Measurements from ENCODE around the gene GDAP1L1. TPM values are rescaled to one million over a fixed set of nuclear protein-coding genes. Genes with fewer than 3 reads are reported as not detected.
A peak's percentile ranks its signal among the peaks of the same experiment; 100 is the strongest.

Gene GDAP1L1
- total RNA-seq, 1 experiment from 2014 or later, result 4.2 TPM

- no TSS peak for BruUV-seq (replicated peaks)
- intact Hi-C loops (cut with micrococcal nuclease; ENCODE audit: unreplicated experiment), result loop anchor here (1.0 kb wide), 1 partner anchor 8 kb away; no protein-coding TSS in a partner anchor
- Mint-ChIP-seq H3K9me3 (ENCODE audit: unreplicated experiment) (peaks cover 16% of the 10 kb centered on the region), H3K27me3 (ENCODE audit: insufficient read depth, unreplicated experiment) (no peaks in the 10 kb centered on the region), H3K36me3 (ENCODE audit: insufficient read depth, unreplicated experiment) (peaks cover 12% of the 10 kb centered on the region), H3K4me3 (ENCODE audit: unreplicated experiment) (peak overlapping the region; percentile 59), H3K4me1 (ENCODE audit: low read depth, unreplicated experiment) (peaks cover 31% of the 10 kb centered on the region), H3K27ac (ENCODE audit: unreplicated experiment) (peak overlapping the region; percentile 95)
- Histone ChIP-seq H3K4me1 (peaks cover 23% of the 10 kb centered on the region), H3K4me3 (ENCODE audit: low read depth, low read length) (no peak overlapping the region), H3K36me3 (ENCODE audit: control insufficient read depth, insufficient read depth, low read length) (no peaks in the 10 kb centered on the region; the same call in 1 of the 2 replicates), H3K27me3 (replicated peaks; ENCODE audit: control insufficient read depth, insufficient read depth, low read length) (no peaks in the 10 kb centered on the region), H3K9me3 (no peaks in the 10 kb centered on the region)
- peak; percentile 84 to 87 for DNase-seq
- ChIA-PET CTCF (interaction anchor here (0.7 to 1.4 kb wide), 9 partner anchors 10 to 169 kb away, joined by 3 to 45 read pairs (median 5); partner anchors contain the start of gene FITM2), POLR2A (interaction anchor here (0.6 to 1.4 kb wide), 5 partner anchors 9 to 108 kb away, joined by 3 to 6 read pairs (median 5); partner anchors contain the start of gene FITM2)
- no peak for TF ChIP-seq CTCF (IDR thresholded peaks at IDR 0.05; ENCODE audit: insufficient read depth in 1 of 2, low read depth in 1 of 2, low read length in 1 of 2, severe bottlenecking in 1 of 2, unreplicated experiment in 1 of 2)
Measured at GRCh38 chr20:44302026-44302669, 55.0 kb downstream of the GDAP1L1 start.

- BruUV-seq (replicated peaks), result no TSS peak
- H3K9me3 ChIP-seq, result no peaks in the 10 kb centered on the region
- peak overlapping the region; percentile 95 for H3K27ac Mint-ChIP-seq (ENCODE audit: unreplicated experiment)
- H3K36me3 ChIP-seq (ENCODE audit: control insufficient read depth, insufficient read depth, low read length), result no peaks in the 10 kb centered on the region; the same call in 1 of the 2 replicates
- TF ChIP-seq CTCF (IDR thresholded peaks at IDR 0.05; ENCODE audit: insufficient read depth in 1 of 2, low read depth in 1 of 2, low read length in 1 of 2, severe bottlenecking in 1 of 2, unreplicated experiment in 1 of 2), result no peak
- no peak for DNase-seq
- CTCF ChIA-PET, result interaction anchor here (0.7 to 1.4 kb wide), 7 partner anchors 9 to 169 kb away, joined by 3 to 45 read pairs (median 5); partner anchors contain the start of gene FITM2
- no peak overlapping the region for H3K4me3 ChIP-seq (ENCODE audit: low read depth, low read length)
- intact Hi-C loops (cut with micrococcal nuclease; ENCODE audit: unreplicated experiment), result loop anchor here (1.0 kb wide), 1 partner anchor 8 kb away; no protein-coding TSS in a partner anchor
- peaks cover 12% of the 10 kb centered on the region for H3K36me3 Mint-ChIP-seq (ENCODE audit: insufficient read depth, unreplicated experiment)
- H3K27me3 ChIP-seq (replicated peaks; ENCODE audit: control insufficient read depth, insufficient read depth, low read length), result no peaks in the 10 kb centered on the region
- H3K9me3 Mint-ChIP-seq (ENCODE audit: unreplicated experiment), result peaks cover 16% of the 10 kb centered on the region
- POLR2A ChIA-PET, result interaction anchor here (1.1 to 1.4 kb wide), 3 partner anchors 8 to 84 kb away, joined by 3 to 6 read pairs (median 6); partner anchors contain the start of gene FITM2
- peaks cover 23% of the 10 kb centered on the region for H3K4me1 ChIP-seq
- H3K4me1 Mint-ChIP-seq (ENCODE audit: low read depth, unreplicated experiment), result peaks cover 31% of the 10 kb centered on the region
- no peaks in the 10 kb centered on the region for H3K27me3 Mint-ChIP-seq (ENCODE audit: insufficient read depth, unreplicated experiment)
- H3K4me3 Mint-ChIP-seq (ENCODE audit: unreplicated experiment), result peak overlapping the region; percentile 59
Measured at GRCh38 chr20:44302736-44303135, 55.6 kb downstream of the GDAP1L1 start.

GRCh38 chr20:44304383-44304782 is 57.3 kb downstream of the GDAP1L1 start:
- intact Hi-C loops (cut with micrococcal nuclease; ENCODE audit: unreplicated experiment), result no loop called here
- H3K4me1 ChIP-seq, result peaks cover 24% of the 10 kb centered on the region
- Mint-ChIP-seq H3K27ac (ENCODE audit: unreplicated experiment) (peak overlapping the region; percentile 95), H3K27me3 (ENCODE audit: insufficient read depth, unreplicated experiment) (no peaks in the 10 kb centered on the region), H3K9me3 (ENCODE audit: unreplicated experiment) (peaks cover 16% of the 10 kb centered on the region), H3K4me1 (ENCODE audit: low read depth, unreplicated experiment) (peaks cover 33% of the 10 kb centered on the region), H3K4me3 (ENCODE audit: unreplicated experiment) (no peak overlapping the region), H3K36me3 (ENCODE audit: insufficient read depth, unreplicated experiment) (peaks cover 12% of the 10 kb centered on the region)
- H3K27me3 ChIP-seq (replicated peaks; ENCODE audit: control insufficient read depth, insufficient read depth, low read length), result no peaks in the 10 kb centered on the region
- ChIA-PET CTCF (no interaction called here), POLR2A (no interaction called here)
- DNase-seq, result no peak
- H3K9me3 ChIP-seq, result no peaks in the 10 kb centered on the region
- H3K36me3 ChIP-seq (ENCODE audit: control insufficient read depth, insufficient read depth, low read length), result no peaks in the 10 kb centered on the region; the same call in 1 of the 2 replicates
- no peak overlapping the region for H3K4me3 ChIP-seq (ENCODE audit: low read depth, low read length)
- no TSS peak for BruUV-seq (replicated peaks)
- TF ChIP-seq CTCF (IDR thresholded peaks at IDR 0.05; ENCODE audit: insufficient read depth in 1 of 2, low read depth in 1 of 2, low read length in 1 of 2, severe bottlenecking in 1 of 2, unreplicated experiment in 1 of 2), result no peak
